Trophoblast cell (in vitro differentiated cells and primary cell): Measurements from ENCODE around the gene DNAJC19.
"Not testable (repeated sequence)": the region's sequence is repeated elsewhere in the genome, so short reads cannot be mapped to it uniquely, and the experiment has no call there.

Experiments
- DNase-seq, 2 donors: peaks; one replicate each; pipeline ENCODE4 v3.0.0-alpha.2; 2016
- H2AFZ ChIP-seq: 2 replicates; pipeline ENCODE4 v1.6.1; 2013; ENCODE audit warnings: low read length, moderate library complexity, mild to moderate bottlenecking; ENCODE audit not compliant: insufficient read depth, poor library complexity
- H2AK5ac ChIP-seq: 2 replicates; pipeline ENCODE4 v1.6.1; 2013; ENCODE audit warnings: mild to moderate bottlenecking, low read length
- H2BK120ac ChIP-seq: 2 replicates; pipeline ENCODE4 v1.6.1; 2013; ENCODE audit warnings: low read length, mild to moderate bottlenecking, moderate library complexity; ENCODE audit not compliant: insufficient read depth, poor library complexity
- H2BK12ac ChIP-seq: 2 replicates; pipeline ENCODE4 v1.6.1; 2013; ENCODE audit warnings: mild to moderate bottlenecking, low read length, moderate library complexity
- H2BK5ac ChIP-seq: 2 replicates; pipeline ENCODE4 v1.6.1; 2013; ENCODE audit warnings: low read length, low read depth, moderate library complexity, mild to moderate bottlenecking; ENCODE audit not compliant: poor library complexity
- H3K14ac ChIP-seq: 2 replicates; pipeline ENCODE4 v1.6.1; 2013; ENCODE audit warnings: mild to moderate bottlenecking, low read length
- H3K18ac ChIP-seq: 2 replicates; pipeline ENCODE4 v1.6.1; 2013; ENCODE audit warnings: mild to moderate bottlenecking, low read length
- H3K23ac ChIP-seq: 2 replicates; pipeline ENCODE4 v1.6.1; 2013; ENCODE audit warnings: low read length
- H3K27ac ChIP-seq: 2 replicates; pipeline ENCODE4 v1.5.1; 2013; ENCODE audit warnings: low read depth, mild to moderate bottlenecking, inconsistent platforms, low read length, moderate library complexity
- H3K27me3 ChIP-seq: 2 replicates; pipeline ENCODE4 v1.6.1; 2013; ENCODE audit warnings: inconsistent platforms, mild to moderate bottlenecking, low read length, moderate library complexity; ENCODE audit not compliant: insufficient read depth
- H3K36me3 ChIP-seq, 2 experiments: 1 replicate in 1 of 2; 2 replicates in 1 of 2; pipeline ENCODE4 v1.6.1; 2013; ENCODE audit warnings: low read length in 2 of 2, mild to moderate bottlenecking in 2 of 2, moderate library complexity in 1 of 2; ENCODE audit not compliant: insufficient read depth in 2 of 2, control insufficient read depth in 1 of 2
- H3K4ac ChIP-seq: 2 replicates; pipeline ENCODE4 v1.6.1; 2013; ENCODE audit warnings: low read depth, mild to moderate bottlenecking, low read length, moderate library complexity
- H3K4me1 ChIP-seq, 2 experiments: 1 replicate in 1 of 2; 2 replicates in 1 of 2; pipeline ENCODE4 v1.6.1; 2013; ENCODE audit warnings: low read length in 2 of 2, mild to moderate bottlenecking in 2 of 2, moderate library complexity in 1 of 2; ENCODE audit not compliant: insufficient read depth in 2 of 2, control insufficient read depth in 1 of 2
- H3K4me2 ChIP-seq: 2 replicates; pipeline ENCODE4 v1.6.1; 2013; ENCODE audit warnings: inconsistent platforms, mild to moderate bottlenecking, low read length, moderate library complexity
- H3K4me3 ChIP-seq: 2 replicates; pipeline ENCODE4 v1.5.1; 2013; ENCODE audit warnings: mild to moderate bottlenecking, low read depth, low read length, inconsistent platforms
- H3K79me1 ChIP-seq: one replicate; pipeline ENCODE4 v1.6.1; 2013; ENCODE audit warnings: low read length
- H3K79me2 ChIP-seq: 2 replicates; pipeline ENCODE4 v1.6.1; 2013; ENCODE audit warnings: low read length, mild to moderate bottlenecking; ENCODE audit not compliant: control insufficient read depth, insufficient read depth, poor library complexity
- H3K9ac ChIP-seq: 2 replicates; pipeline ENCODE4 v1.6.1; 2013; ENCODE audit warnings: mild to moderate bottlenecking, low read length
- H3K9me3 ChIP-seq: 2 replicates; pipeline ENCODE4 v1.6.1; 2013; ENCODE audit warnings: low read depth, mild to moderate bottlenecking, control low read depth, inconsistent platforms, low read length; ENCODE audit not compliant: insufficient read depth
- H4K12ac ChIP-seq: 2 replicates; pipeline ENCODE4 v1.6.1; 2013; ENCODE audit warnings: low read depth, mild to moderate bottlenecking, low read length, moderate library complexity
- H4K8ac ChIP-seq: 2 replicates; pipeline ENCODE4 v1.6.1; 2013; ENCODE audit warnings: low read depth, mild to moderate bottlenecking, low read length, moderate library complexity
- H4K91ac ChIP-seq: one replicate; pipeline ENCODE4 v1.6.1; 2013; ENCODE audit warnings: low read depth, mild to moderate bottlenecking, low read length, moderate library complexity
- WGBS: extraction: QIAGEN DNeasy Blood & Tissue Kit; methylation state at CpG from one replicate; pipeline ENCODE4 v1.1.7; 2013; ENCODE audit warnings: missing lambda C conversion rate; ENCODE audit not compliant: insufficient read length, insufficient coverage; ENCODE audit errors: extremely low coverage; 5-methylcytosine and 5-hydroxymethylcytosine counted together

DNAJC19 gene

GRCh38 chr3:181003469-181003868 lies 13.9 kb upstream of the DNAJC19 start:
- not testable (repeated sequence) for H2BK120ac ChIP-seq, H3K4me3 ChIP-seq, H3K9ac ChIP-seq, H4K91ac ChIP-seq, H3K14ac ChIP-seq, H3K79me2 ChIP-seq, H2BK12ac ChIP-seq, H4K8ac ChIP-seq, H3K18ac ChIP-seq, DNase-seq, H3K79me1 ChIP-seq, H3K27me3 ChIP-seq, H4K12ac ChIP-seq, H3K36me3 ChIP-seq, H3K9me3 ChIP-seq, H2AFZ ChIP-seq, H2AK5ac ChIP-seq, H3K4ac ChIP-seq, H3K23ac ChIP-seq, H3K4me2 ChIP-seq, H3K4me1 ChIP-seq, H2BK5ac ChIP-seq, H3K27ac ChIP-seq
- no CpG with 5 or more reads among the region's 2 CpGs for WGBS

GRCh38 chr3:181002331-181002730 lies 12.8 kb upstream of the DNAJC19 start:
- not testable (repeated sequence) for H2AFZ ChIP-seq, H3K79me2 ChIP-seq, H3K4me3 ChIP-seq, H3K4me1 ChIP-seq, H4K12ac ChIP-seq, H2BK120ac ChIP-seq, H3K36me3 ChIP-seq, H2AK5ac ChIP-seq, H3K9ac ChIP-seq, DNase-seq, H3K18ac ChIP-seq, H4K8ac ChIP-seq, H3K9me3 ChIP-seq, H3K4ac ChIP-seq, H2BK5ac ChIP-seq, H3K23ac ChIP-seq, H4K91ac ChIP-seq, H3K27me3 ChIP-seq, H3K27ac ChIP-seq, H3K14ac ChIP-seq, H2BK12ac ChIP-seq, H3K79me1 ChIP-seq, H3K4me2 ChIP-seq
- WGBS, result no CpG with 5 or more reads among the region's 4 CpGs

GRCh38 chr3:180996415-180996932 lies 6.9 kb upstream of the DNAJC19 start:
- no peak overlapping the region for H3K14ac ChIP-seq
- H2BK5ac ChIP-seq, result no peak overlapping the region
- H3K36me3 ChIP-seq, result no peaks in the 10 kb centered on the region
- H3K27me3 ChIP-seq, result no peaks in the 10 kb centered on the region
- no peaks in the 10 kb centered on the region for H3K9me3 ChIP-seq
- H4K91ac ChIP-seq, result no peak overlapping the region
- no peak overlapping the region for H4K12ac ChIP-seq
- H3K79me2 ChIP-seq, result no peaks in the 10 kb centered on the region
- no peak overlapping the region for H2AFZ ChIP-seq
- DNase-seq, result no peak
- no peak overlapping the region for H3K4ac ChIP-seq
- H3K23ac ChIP-seq, result no peak overlapping the region
- H2AK5ac ChIP-seq, result no peak overlapping the region
- no peak overlapping the region for H3K4me3 ChIP-seq
- no peak overlapping the region for H3K4me2 ChIP-seq
- no peak overlapping the region for H3K27ac ChIP-seq
- H4K8ac ChIP-seq, result no peak overlapping the region
- no peak overlapping the region for H3K18ac ChIP-seq
- no peaks in the 10 kb centered on the region for H3K4me1 ChIP-seq
- H2BK12ac ChIP-seq, result no peak overlapping the region
- no peak overlapping the region for H3K9ac ChIP-seq
- no peaks in the 10 kb centered on the region for H3K79me1 ChIP-seq
- WGBS, result no CpG with 5 or more reads among the region's 2 CpGs
- no peak overlapping the region for H2BK120ac ChIP-seq

GRCh38 chr3:180990505-180990904 lies 969 bp upstream of the DNAJC19 start:
- Histone ChIP-seq H3K4me1 (no peaks in the 10 kb centered on the region), H3K79me2 (peaks cover 5% of the 10 kb centered on the region), H3K4me2 (no peak overlapping the region), H3K36me3 (peaks cover 0 to 3% of the 10 kb centered on the region in 2 experiments), H3K4me3 (no peak overlapping the region), H2BK12ac (no peak overlapping the region), H3K27ac (no peak overlapping the region), H3K9me3 (no peaks in the 10 kb centered on the region), H2BK5ac (no peak overlapping the region), H2BK120ac (no peak overlapping the region), H3K18ac (no peak overlapping the region), H3K14ac (no peak overlapping the region), H3K27me3 (no peaks in the 10 kb centered on the region), H2AFZ (no peak overlapping the region), H3K9ac (no peak overlapping the region), H3K79me1 (peaks cover 3% of the 10 kb centered on the region), H4K91ac (no peak overlapping the region), H3K4ac (no peak overlapping the region), H3K23ac (no peak overlapping the region), H2AK5ac (no peak overlapping the region), H4K12ac (no peak overlapping the region), H4K8ac (no peak overlapping the region)
- WGBS, result no CpG with 5 or more reads among the region's 2 CpGs
- no peak for DNase-seq
